Endothelial cell of umbilical vein (primary cell): ENCODE results near the gene SNX9. TPM values are rescaled to one million over a fixed set of nuclear protein-coding genes. Genes with fewer than 3 reads are reported as not detected.

Source experiments
- BruUV-seq: library from RNA; stranded (reverse); fragments of 400-500 nt; replicated peaks from 2 replicates; lab custom pipeline; 2021; lab: Mats Ljungman, UMichigan
- CTCF ChIA-PET: fragments of 300-600, 350-600 bp; sonication (Branson Sonifier 250); formaldehyde crosslinking; loops from one replicate; lab custom pipeline; 2021; ENCODE audit warnings: antibody characterized with exemption, inconsistent platforms; lab: Charles Lee
- POLR2A ChIA-PET: fragments of 300-600, 350-600 bp; sonication (Branson Sonifier 250); formaldehyde crosslinking; loops from one replicate; lab custom pipeline; 2021; ENCODE audit warnings: antibody characterized with exemption, inconsistent platforms; lab: Charles Lee
- DNase-seq: peaks from one replicate; pipeline ENCODE4 v3.0.0-alpha.2; 2011; ENCODE audit warnings: low read depth, low spot score
- FAIRE-seq: peaks from 2 replicates; lab custom pipeline; 2011; peaks lifted over from hg19 to GRCh38; lab: Jason Lieb, UNC
- H2AFZ ChIP-seq: 2 replicates; pipeline ENCODE4 v1.6.0; 2012; ENCODE audit warnings: low read depth, low read length, control low read depth, inconsistent platforms
- H3K27ac ChIP-seq: 2 replicates; pipeline ENCODE4 v1.5.1; 2011; ENCODE audit warnings: low read depth, mild to moderate bottlenecking, control low read depth, low read length, moderate library complexity; ENCODE audit not compliant: insufficient read depth
- H3K27me3 ChIP-seq, 2 experiments: 2 replicates each; pipeline versions ENCODE4 v1.6.0 to v1.6.1; 2011; ENCODE audit warnings: low read length in 2 of 2, mixed read lengths in 1 of 2; ENCODE audit not compliant: control insufficient read depth in 2 of 2, insufficient read depth in 2 of 2
- H3K36me3 ChIP-seq, 2 experiments: 2 replicates in 1 of 2; 3 replicates in 1 of 2; pipeline ENCODE4 v1.5.1; 2011; ENCODE audit warnings: low read length in 2 of 2, mild to moderate bottlenecking in 1 of 2, moderate library complexity in 1 of 2; ENCODE audit not compliant: control insufficient read depth in 2 of 2, insufficient read depth in 2 of 2; ENCODE audit errors: extremely low read depth in 1 of 2
- H3K4me1 ChIP-seq: 3 replicates; pipeline ENCODE4 v1.5.1; 2011; ENCODE audit warnings: mild to moderate bottlenecking, low read length; ENCODE audit not compliant: control insufficient read depth, insufficient read depth; ENCODE audit errors: extremely low read depth
- H3K4me2 ChIP-seq: 2 replicates; pipeline ENCODE4 v1.6.1; 2011; ENCODE audit warnings: low read length, control low read depth, mixed read lengths; ENCODE audit not compliant: insufficient read depth
- H3K4me3 ChIP-seq, 3 experiments: fragments of 200-600 bp in 1 of 3; sonication (generic), shearing (Covaris generic) in 1 of 3; replicated peaks in 1 of 3; 2 replicates each; pipeline ENCODE4 v1.5.1; 2011 to 2016; ENCODE audit warnings: control low read depth in 3 of 3, low read length in 3 of 3, mild to moderate bottlenecking in 2 of 3, inconsistent platforms in 1 of 3, low read depth in 1 of 3, moderate library complexity in 1 of 3; ENCODE audit not compliant: insufficient read depth in 1 of 3
- H3K79me2 ChIP-seq: 2 replicates; pipeline ENCODE4 v1.6.0; 2012; ENCODE audit warnings: low read length, inconsistent platforms; ENCODE audit not compliant: control insufficient read depth, insufficient read depth
- H3K9ac ChIP-seq: replicated peaks from 2 replicates; pipeline ENCODE3; 2011; ENCODE audit warnings: low read length, control low read depth; ENCODE audit not compliant: insufficient read depth; ENCODE audit errors: extremely low read depth
- H3K9me1 ChIP-seq: replicated peaks from 3 replicates; pipeline ENCODE4 v1.6.0; 2011; ENCODE audit warnings: mild to moderate bottlenecking, low read length; ENCODE audit not compliant: control insufficient read depth, insufficient read depth; ENCODE audit errors: extremely low read depth
- H3K9me3 ChIP-seq: replicated peaks from 2 replicates; pipeline ENCODE4 v1.5.1; 2012; ENCODE audit warnings: low read length, inconsistent platforms; ENCODE audit not compliant: control insufficient read depth, insufficient read depth
- H4K20me1 ChIP-seq: replicated peaks from 2 replicates; pipeline ENCODE3; 2011; ENCODE audit warnings: mild to moderate bottlenecking, low read length; ENCODE audit not compliant: control insufficient read depth, insufficient read depth; ENCODE audit errors: extremely low read depth
- CTCF ChIP-seq, 2 donors: IDR thresholded peaks; 1 replicate in 1 of 2; 2 replicates in 1 of 2; pipeline ENCODE4 v1.5.1; 2011; ENCODE audit warnings: low read length in 2 of 2, mild to moderate bottlenecking in 2 of 2, moderate library complexity in 2 of 2, control low read depth in 1 of 2, inconsistent platforms in 1 of 2, low read depth in 1 of 2; ENCODE audit not compliant: insufficient read depth in 1 of 2; ENCODE audit errors: extremely low read depth in 1 of 2
- FOS ChIP-seq: IDR thresholded peaks from 2 replicates; pipeline ENCODE4 v1.6.1; 2011; ENCODE audit warnings: mild to moderate bottlenecking, low read length, moderate library complexity, borderline replicate concordance; ENCODE audit not compliant: insufficient read depth
- GATA2 ChIP-seq: IDR thresholded peaks from 2 replicates; pipeline ENCODE4 v1.7.0; 2011; ENCODE audit warnings: low read depth, mild to moderate bottlenecking, moderate library complexity, mixed read lengths, low read length; ENCODE audit not compliant: insufficient read length, insufficient read depth
- JUN ChIP-seq: IDR thresholded peaks from 2 replicates; pipeline ENCODE4 v1.6.1; 2011; ENCODE audit warnings: borderline replicate concordance, low read depth; ENCODE audit not compliant: insufficient read length, insufficient read depth
- MYC ChIP-seq: IDR thresholded peaks from one replicate; pipeline ENCODE4 v1.6.1; 2011; ENCODE audit warnings: mild to moderate bottlenecking, low read depth, low read length
- POLR2AphosphoS5 ChIP-seq: IDR thresholded peaks from 2 replicates; pipeline ENCODE4 v1.6.1; 2012; ENCODE audit warnings: low read depth, mild to moderate bottlenecking, control low read depth, low read length, moderate library complexity; ENCODE audit not compliant: insufficient read depth
- dilution Hi-C: fragments of 300-500 bp; cut with MboI; formaldehyde crosslinking; loops from one replicate; pipeline ENCODE4 v1.15.0; 2019; ENCODE audit warnings: low sequenced_read_pairs; ENCODE audit not compliant: extremely low pct_ligation_motif_present
- intact Hi-C: fragments of 100-400 bp; cut with micrococcal nuclease; formaldehyde crosslinking; loops from one replicate; pipeline ENCODE4 v1.10.0; 2022
- polyA plus RNA-seq, 4 experiments: library from polyadenylated mRNA; depleted of rRNA in 3 of 4; stranded (reverse) in 3 of 4; unstranded in 1 of 4; fragments of >200 nt; gene quantifications; 2 replicates each; pipeline versions ENCODE4 v1.2.1 to v1.2.3, GENCODE V29; 2011 to 2012; ENCODE audit warnings: missing spikeins in 1 of 4
- total RNA-seq: library from RNA; stranded (reverse); gene quantifications from 2 replicates; pipeline ENCODE4 v1.2.3, GENCODE V29; 2021

Gene SNX9
- total and polyA plus RNA-seq, 2 donors (not counting 3 experiments of a cell fraction or from before 2014, with no cell fraction given) = 27.5 to 54.5 TPM

GRCh38 chr6:157800420-157801237, 22.4 kb upstream of the SNX9 start:
- no TSS peak for BruUV-seq

More at GRCh38 chr6:157800420-157801237, 22.4 kb upstream of the SNX9 start:
- Histone ChIP-seq H3K79me2 (no peaks in the 10 kb centered on the region), H3K27ac (no peak overlapping the region), H3K36me3 (no peaks in the 10 kb centered on the region), H3K4me3 (no peak overlapping the region), H3K4me2 (no peak overlapping the region), H3K9ac (no peak overlapping the region), H4K20me1 (no peaks in the 10 kb centered on the region), H3K9me1 (no peaks in the 10 kb centered on the region), H3K9me3 (no peaks in the 10 kb centered on the region), H3K4me1 (peaks cover 3% of the 10 kb centered on the region), H3K27me3 (no peaks in the 10 kb centered on the region), H2AFZ (no peak overlapping the region)
- FAIRE-seq (no peak), DNase-seq (no peak)
- CTCF ChIA-PET = interaction anchor here (0.9 to 1.2 kb wide), 4 partner anchors 30 to 80 kb away, joined by 3 to 4 read pairs (median 3); no protein-coding TSS in a partner anchor
- TF ChIP-seq JUN = peak; percentile 11
- TF ChIP-seq CTCF (IDR thresholded peaks at IDR 0.05; ENCODE audit: extremely low read depth in 1 of 2, insufficient read depth in 1 of 2, low read depth in 1 of 2, low read length in 2 of 2) = no peak
- TF ChIP-seq FOS = peak; percentile 51
- no peak for TF ChIP-seq GATA2
- TF ChIP-seq MYC = no peak
- no peak for TF ChIP-seq POLR2AphosphoS5
- POLR2A ChIA-PET = interaction anchor here (0.5 kb wide), 1 partner anchor 337 kb away, joined by 4 read pairs; no protein-coding TSS in a partner anchor
- dilution Hi-C loops (no loop called here), intact Hi-C loops (no loop called here)
